HG02642 (cell line): Measurements from ENCODE around the gene KIAA0825.
"Not testable (repeated sequence)": the region's sequence is repeated elsewhere in the genome, so short reads cannot be mapped to it uniquely, and the experiment has no call there.

ENCODE experiments used
- ATAC-seq: cut with Tn5 transposase; IDR thresholded peaks from one replicate; pipeline ENCODE4 v1.9.1; 2021; ENCODE audit warnings: mild to moderate bottlenecking; ENCODE audit not compliant: unreplicated experiment, poor library complexity

The KIAA0825 gene

GRCh38 chr5:94577466-94578245 is 40.7 kb downstream of the KIAA0825 start:
- peak; percentile 70 for ATAC-seq

GRCh38 chr5:94575196-94575595 is 43.2 kb downstream of the KIAA0825 start:
- ATAC-seq = no peak

- ATAC-seq = not testable (repeated sequence)
Observed at GRCh38 chr5:94573349-94573748, 45.1 kb downstream of the KIAA0825 start.

- ATAC-seq = no peak
Observed at GRCh38 chr5:94571415-94571814, 47.0 kb downstream of the KIAA0825 start.

- ATAC-seq = no peak
Observed at GRCh38 chr5:94564812-94565211, 53.6 kb downstream of the KIAA0825 start.

GRCh38 chr5:94562327-94562971 is 56.0 kb downstream of the KIAA0825 start:
- no peak for ATAC-seq

- ATAC-seq = no peak
Observed at GRCh38 chr5:94558028-94558427, 60.4 kb downstream of the KIAA0825 start.

- no peak for ATAC-seq
Observed at GRCh38 chr5:94551858-94552257, 66.5 kb downstream of the KIAA0825 start.

- no peak for ATAC-seq
Observed at GRCh38 chr5:94545870-94546625, 72.4 kb downstream of the KIAA0825 start.

- ATAC-seq = no peak
Observed at GRCh38 chr5:94544875-94545547, 73.4 kb downstream of the KIAA0825 start.

- ATAC-seq = no peak
Observed at GRCh38 chr5:94544031-94544650, 74.3 kb downstream of the KIAA0825 start.

- no peak for ATAC-seq
Observed at GRCh38 chr5:94540856-94541494, 77.4 kb downstream of the KIAA0825 start.

- ATAC-seq = no peak
Observed at GRCh38 chr5:94538260-94538659, 80.1 kb downstream of the KIAA0825 start.

- no peak for ATAC-seq
Observed at GRCh38 chr5:94526706-94527105, 91.7 kb downstream of the KIAA0825 start.

- no peak for ATAC-seq
Observed at GRCh38 chr5:94524841-94525697, 93.3 kb downstream of the KIAA0825 start.

- no peak for ATAC-seq
Observed at GRCh38 chr5:94523018-94523417, 95.4 kb downstream of the KIAA0825 start.

- no peak for ATAC-seq
Observed at GRCh38 chr5:94522117-94522516, 96.3 kb downstream of the KIAA0825 start.
